GM19438 (cell line): Measurements from ENCODE around the gene CHST3.
"Not testable (repeated sequence)": the region's sequence is repeated elsewhere in the genome, so short reads cannot be mapped to it uniquely, and the experiment has no call there.

Experiments
- ATAC-seq: cut with Tn5 transposase; IDR thresholded peaks from one replicate; pipeline ENCODE4 v1.9.1; 2021; ENCODE audit warnings: low read depth; ENCODE audit not compliant: unreplicated experiment

CHST3 gene

DNA sequence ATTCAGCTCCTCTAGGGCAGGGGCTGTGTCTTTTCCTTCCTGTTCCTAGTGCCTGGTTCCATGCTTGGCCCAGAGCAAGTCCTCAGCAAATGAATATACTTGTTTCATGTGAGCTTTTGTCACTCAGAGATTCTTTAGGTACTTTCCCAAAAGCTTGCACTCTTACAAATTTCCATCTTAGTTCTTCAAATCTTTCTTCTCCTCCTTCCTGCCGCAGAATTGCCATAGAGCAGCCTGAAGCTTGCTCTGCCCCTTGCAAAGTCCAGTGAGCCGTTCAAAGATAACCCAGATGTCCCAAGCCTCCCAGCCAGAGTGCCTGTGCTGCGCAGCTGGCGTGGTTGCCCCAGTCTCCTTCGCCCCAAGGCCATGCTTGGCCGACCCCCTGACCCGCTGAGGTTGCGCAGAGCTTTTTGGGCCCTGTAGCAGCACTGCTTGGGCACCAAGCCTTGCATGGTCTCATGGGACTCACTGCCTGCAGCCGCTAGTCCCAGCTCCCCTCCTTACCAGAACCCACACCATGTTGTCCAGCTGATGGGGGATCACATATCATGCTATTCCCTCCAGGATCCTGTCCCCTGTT, 20.7 kb downstream of the CHST3 start:
- no peak for ATAC-seq

GRCh38 chr10:71985542-71986250, 21.5 kb downstream of the CHST3 start:
- peak; percentile 44 for ATAC-seq

DNA sequence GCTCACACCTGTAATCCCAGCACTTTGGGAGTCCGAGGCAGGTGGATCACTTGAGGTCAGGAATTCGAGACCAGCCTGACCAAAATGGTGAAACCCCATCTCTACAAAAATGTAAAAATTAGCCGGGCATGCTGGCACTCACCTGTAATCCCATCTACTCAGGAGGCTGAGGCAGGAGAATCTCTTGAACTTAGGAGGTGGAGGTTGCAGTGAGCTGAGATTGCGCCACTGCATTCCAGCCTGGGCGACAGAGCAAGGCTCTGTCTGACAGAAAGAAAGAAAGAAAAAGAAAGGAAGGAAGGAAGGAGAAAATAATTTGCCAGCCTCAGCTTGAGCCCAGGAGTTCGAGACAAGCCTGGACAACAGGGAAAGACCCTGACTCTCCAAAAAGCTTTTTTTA, 24.7 kb downstream of the CHST3 start:
- not testable (repeated sequence) for ATAC-seq

DNA sequence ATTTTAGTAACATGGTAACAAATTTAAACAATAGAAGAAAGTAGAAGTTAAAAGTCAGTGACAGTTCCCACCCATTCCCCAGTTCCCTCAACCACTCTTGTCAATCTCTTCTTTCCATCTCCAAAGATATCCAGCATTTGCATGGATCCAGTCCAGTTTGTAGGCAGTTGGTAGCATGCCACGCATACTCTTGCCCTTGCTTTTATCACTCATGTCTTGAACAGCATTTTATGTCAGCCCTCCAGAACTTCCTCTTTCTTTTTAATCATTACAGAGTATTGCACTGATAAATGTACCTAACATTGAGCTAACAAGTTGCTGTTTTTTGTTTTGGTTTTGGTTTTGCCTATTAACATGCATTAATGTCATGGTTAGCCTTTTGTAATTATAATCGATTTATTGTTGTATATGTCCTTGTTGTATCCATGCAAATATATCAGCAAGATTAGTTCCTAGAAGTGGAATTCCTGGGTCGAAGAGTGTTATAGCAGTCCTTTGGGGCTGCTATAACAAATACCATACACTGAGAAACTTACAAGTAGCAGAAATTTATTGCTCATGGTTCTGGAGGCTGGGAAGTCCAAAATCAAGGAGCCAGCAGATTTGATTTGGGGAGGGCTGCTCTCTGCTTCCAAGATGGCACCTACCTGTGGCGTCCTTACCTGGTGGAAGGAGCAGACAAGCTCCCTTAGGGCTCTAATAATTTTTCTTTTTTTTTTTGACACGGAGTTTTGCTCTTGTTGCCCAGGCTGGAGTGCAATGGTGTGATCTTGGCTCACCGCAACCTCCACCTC, 25.7 kb downstream of the CHST3 start:
- ATAC-seq: no peak

DNA sequence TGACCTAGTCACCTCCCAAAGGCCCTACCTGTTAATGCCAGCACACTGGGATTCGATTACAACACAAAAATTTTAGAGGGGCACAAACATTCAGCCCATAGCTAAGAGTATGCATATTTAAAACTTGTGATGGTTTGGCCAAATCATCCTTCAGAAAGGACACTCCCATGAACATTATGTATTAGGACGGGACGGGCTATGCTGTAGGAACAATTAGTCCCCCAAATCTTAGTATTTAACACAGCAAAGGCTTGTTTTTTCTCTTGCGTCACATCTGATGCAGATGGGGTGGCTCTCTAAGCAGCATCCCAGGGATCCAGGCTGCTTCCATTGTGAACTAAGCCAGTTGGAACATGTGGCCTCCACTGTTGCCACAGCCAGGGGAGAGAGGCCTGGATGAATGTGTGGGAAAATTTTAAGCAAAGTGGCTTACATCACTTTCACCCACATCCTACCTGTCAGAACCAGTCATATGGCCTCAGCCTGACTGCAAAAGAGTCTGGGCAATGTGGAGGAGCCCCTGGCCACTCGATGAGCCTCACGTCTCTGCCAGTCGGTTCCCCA, 26.6 kb downstream of the CHST3 start:
- ATAC-seq: no peak

DNA sequence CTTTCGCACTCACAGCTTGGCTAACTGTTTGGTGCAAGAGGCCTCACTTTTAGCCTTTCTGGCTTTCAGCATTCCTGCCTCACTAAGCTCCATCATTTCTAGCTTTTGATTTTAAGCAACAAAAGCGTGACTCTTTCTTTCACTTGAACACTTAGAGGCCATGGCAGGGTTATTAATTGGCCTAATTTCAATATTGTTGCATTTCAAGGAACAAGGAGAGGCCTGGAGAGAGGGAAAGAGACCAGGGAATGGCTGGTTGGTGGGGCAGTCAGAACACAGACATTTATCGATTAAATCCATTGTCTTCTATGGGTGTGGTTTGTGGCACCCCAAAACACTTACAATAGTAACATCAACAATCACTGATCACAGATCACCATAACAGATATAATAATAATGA, 31.3 kb downstream of the CHST3 start:
- no peak for ATAC-seq

- ATAC-seq: no peak
Measured at GRCh38 chr10:71995887-71996575, 31.8 kb downstream of the CHST3 start.

- no peak for ATAC-seq
Measured at GRCh38 chr10:71996592-71997371, 32.6 kb downstream of the CHST3 start.

DNA sequence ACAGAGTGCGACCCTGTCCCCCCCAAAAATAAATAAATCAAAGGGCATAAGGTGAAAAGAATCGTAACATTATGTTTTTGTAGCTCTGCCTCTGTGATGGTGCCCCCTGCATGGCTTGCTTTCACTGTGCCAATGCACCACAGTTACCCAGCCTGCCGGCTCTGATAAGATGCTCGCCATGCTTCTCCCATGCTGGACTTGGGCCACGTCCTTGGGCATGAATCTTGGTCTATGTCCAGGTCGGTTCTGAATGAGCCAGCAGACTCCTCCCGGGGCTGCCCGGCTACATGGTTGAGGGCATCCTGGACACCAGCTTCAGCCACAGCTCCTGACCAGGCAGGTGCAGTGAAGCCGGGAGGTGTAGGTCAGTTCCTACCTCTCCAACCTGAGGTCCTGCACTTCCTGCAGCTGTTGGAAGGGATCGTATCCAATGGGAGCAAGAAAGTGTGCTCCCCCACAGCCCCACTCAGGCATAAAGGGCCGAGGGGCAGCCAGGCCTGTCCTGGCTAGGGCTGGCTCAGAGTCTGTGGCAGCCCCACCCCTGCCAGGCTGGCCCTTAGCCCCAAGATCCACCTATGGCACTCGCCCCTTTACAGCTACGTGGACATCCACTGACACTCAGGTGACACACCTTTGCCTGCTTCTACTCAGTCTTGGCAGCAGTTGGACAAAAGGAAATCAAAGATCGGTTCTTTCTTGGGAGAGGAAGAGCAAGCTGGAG, 34.1 kb downstream of the CHST3 start:
- ATAC-seq: no peak

DNA sequence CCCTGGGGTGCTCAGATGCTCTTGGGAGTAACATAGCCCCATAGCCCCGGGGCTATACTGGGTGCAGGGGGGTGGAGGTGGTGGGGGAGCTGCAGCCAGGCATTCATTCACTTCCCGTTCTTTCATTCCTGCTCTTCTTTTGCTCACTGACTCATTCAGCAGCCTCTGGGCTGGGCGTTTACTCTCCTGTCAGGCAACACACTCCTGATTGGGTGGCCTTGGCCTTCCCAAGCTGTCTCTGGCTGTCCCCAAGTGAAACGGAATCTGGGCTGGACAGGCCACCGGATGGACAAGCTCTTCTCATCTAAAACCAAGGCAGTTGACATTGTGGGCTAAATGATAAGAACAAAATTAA, 34.6 kb downstream of the CHST3 start:
- ATAC-seq: no peak

GRCh38 chr10:71999360-72000072, 35.3 kb downstream of the CHST3 start:
- ATAC-seq: no peak

DNA sequence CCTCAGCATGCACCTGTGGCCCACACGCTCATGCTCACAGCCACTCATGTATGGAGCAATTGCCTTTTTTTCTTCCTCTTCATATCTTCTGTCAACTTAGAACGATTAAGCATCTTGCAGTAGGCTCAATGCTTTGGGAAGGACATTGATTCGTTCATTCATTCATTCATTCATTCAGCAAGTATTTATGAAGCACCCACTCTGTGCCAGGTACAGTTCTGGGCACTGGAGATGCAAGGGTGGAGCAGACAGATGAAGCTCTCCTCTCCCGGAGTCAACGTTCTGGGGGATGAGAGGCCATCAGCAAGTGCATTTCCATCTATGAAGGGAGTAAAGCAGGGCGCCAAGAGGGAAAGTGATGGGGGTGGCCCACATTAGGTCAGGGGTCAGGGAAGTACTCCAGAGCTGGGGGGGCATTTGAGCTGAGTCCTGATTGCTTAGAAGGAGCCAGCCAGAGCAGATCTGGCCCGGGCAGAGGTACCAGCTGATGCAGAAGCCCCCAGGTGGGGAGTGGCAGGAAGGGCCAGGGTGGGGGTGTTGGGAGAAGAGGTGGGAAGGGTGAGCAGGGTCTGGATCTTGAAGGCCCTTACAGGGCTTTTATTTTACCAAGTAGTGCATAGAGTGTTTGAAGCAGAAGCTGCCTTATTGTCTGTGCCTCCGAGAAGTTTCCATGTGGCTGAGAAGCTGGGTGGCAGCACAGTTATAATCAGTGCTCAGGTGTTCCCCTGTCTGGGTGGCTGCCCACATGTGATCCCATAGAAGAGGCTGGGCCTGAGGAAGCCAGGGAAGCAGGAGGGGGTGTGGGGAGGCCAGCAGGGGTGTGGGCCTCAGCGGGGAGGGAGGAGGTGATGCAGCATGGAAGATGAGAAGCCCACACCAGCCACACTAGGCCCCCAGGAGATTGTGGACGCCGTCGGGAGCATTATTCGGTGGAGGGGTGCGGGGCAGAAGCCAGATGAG, 36.2 kb downstream of the CHST3 start:
- ATAC-seq: no peak

- ATAC-seq: no peak
Measured at GRCh38 chr10:72001033-72001395, 36.8 kb downstream of the CHST3 start.

DNA sequence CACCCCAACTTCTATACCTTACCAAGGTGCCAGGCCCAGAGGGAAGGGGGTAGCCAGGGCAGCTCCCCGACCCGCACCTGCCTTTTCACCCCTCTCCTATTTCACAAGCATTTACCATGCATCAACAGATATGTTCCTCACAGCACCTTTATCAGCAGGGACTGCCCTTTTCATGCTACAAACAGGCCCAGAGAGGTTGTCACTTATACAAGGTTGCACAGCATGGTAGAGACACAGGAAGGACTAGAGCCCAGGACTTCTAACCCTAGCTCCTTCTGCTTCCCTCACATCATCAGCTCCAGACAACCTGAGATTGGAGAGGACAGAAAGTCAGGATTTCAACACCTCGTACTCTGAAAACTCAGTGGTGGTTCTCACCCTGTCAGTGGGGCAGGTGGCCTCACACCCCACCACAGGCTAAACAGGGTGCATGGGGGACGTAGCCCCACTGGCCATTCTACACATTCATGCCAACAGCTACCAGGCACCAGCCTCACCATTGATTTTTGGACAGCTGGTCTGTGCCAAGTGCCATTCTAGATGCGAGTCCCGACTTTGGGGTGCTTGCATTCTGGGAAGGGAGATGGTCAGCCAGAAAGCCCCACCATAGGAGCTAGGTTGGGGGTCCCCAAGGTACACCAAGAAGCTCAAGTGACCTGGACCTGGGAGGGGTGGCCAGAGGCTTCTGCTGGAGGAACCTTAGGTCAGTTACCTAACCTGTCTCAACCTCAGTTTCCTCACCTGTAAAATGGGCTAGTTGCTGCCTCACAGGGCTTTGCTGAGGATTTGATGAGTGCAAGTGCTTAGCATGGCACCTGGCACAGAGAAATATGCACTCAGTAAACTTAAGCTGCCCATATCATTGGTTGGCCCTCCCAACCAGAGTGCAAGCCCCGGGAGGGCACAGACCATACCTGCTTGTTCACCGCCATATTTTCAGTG, 38.4 kb downstream of the CHST3 start:
- ATAC-seq: no peak

DNA sequence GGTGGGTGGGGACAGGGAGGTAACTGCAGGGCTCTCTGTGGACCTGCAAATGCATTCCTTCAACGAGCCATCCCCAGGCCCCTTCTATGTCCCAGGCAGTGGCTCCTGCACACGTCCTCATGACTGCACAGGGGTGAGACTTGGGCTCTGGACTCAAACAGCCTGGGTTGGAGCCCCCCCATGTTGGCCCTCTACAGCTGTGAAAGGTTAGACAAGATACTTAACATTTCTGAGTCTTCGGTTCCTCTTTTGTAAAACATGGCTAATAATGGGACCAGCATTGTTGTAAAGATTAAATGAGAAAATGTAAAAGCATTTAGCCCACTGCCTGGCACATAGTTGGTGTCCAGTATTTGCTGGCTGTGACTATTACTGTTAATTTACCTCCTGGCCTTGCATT, 41.8 kb downstream of the CHST3 start:
- ATAC-seq: no peak

DNA sequence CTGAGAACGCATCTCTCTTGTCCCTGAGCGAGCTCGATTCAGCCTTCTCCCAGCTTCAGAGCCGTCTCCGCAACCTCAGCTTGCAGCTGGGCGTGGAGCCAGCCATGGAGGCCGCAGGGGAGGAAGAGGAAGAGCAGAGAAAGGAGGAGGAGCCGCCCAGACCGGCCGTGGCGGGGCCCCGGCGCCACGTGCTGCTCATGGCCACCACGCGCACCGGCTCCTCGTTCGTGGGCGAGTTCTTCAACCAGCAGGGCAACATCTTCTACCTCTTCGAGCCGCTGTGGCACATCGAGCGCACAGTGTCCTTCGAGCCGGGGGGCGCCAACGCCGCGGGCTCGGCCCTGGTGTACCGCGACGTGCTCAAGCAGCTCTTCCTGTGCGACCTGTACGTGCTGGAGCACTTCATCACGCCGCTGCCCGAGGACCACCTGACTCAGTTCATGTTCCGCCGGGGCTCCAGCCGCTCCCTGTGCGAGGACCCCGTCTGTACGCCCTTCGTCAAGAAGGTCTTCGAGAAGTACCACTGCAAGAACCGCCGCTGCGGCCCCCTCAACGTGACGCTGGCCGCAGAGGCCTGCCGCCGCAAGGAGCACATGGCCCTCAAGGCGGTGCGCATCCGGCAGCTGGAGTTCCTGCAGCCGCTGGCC, 43.2 kb downstream of the CHST3 start:
- no peak for ATAC-seq
